ENCODE measurements around the gene SUGCT. TPM values are rescaled to one million over a fixed set of nuclear protein-coding genes. Genes with fewer than 3 reads are reported as not detected.

Gene SUGCT
- total RNA-seq, 1 donor = 9.9 TPM

DNA sequence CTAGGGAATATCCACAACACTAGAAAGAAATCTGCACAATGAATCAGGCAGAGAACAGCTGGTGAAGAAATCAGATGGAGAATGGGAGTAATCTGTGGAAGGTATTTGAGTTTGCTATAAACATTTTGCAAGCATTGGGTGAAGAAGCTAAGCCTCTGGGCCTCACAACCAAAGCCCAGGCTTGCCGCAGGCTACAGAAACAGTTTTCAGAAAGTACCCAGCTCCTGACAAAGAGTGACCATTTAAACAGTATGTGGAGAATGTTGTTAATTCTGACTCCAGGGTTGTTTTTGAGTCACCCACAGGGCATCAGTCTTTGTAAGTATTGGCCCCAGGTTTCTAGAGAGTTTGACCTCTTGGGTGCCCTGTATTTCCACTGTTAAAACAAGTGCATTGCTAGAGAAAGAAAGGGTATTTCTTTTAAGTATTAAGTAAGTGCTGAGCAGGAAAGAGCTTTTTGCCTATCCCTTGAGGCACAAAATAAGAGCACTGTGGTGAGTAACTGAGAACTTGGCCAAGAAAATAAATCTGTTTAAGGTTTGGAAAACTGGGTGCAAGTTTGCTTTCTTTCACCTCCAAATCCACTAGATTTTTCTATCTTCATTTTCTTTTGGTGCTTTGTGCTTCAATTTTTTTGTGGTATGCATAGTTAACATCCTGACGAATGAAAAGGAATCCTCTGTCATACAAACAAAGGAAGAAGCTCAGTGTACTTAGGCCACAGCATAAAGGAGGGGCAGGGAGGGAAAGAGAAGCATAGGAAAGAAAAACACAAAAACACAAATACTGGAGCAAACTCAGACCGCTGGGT, 691.8 kb downstream of the SUGCT start:
- H3K4me3 ChIP-seq (ENCODE audit: low read depth, low read length) = no peak overlapping the region
- DNase-seq (ENCODE audit: low read depth) = peak; percentile 73
- TF ChIP-seq, protein P1, sequence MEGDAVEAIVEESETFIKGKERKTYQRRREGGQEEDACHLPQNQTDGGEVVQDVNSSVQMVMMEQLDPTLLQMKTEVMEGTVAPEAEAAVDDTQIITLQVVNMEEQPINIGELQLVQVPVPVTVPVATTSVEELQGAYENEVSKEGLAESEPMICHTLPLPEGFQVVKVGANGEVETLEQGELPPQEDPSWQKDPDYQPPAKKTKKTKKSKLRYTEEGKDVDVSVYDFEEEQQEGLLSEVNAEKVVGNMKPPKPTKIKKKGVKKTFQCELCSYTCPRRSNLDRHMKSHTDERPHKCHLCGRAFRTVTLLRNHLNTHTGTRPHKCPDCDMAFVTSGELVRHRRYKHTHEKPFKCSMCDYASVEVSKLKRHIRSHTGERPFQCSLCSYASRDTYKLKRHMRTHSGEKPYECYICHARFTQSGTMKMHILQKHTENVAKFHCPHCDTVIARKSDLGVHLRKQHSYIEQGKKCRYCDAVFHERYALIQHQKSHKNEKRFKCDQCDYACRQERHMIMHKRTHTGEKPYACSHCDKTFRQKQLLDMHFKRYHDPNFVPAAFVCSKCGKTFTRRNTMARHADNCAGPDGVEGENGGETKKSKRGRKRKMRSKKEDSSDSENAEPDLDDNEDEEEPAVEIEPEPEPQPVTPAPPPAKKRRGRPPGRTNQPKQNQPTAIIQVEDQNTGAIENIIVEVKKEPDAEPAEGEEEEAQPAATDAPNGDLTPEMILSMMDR (IDR thresholded peaks at IDR 0.05; ENCODE audit: insufficient read depth, low read depth, low read length) = no peak

DNA sequence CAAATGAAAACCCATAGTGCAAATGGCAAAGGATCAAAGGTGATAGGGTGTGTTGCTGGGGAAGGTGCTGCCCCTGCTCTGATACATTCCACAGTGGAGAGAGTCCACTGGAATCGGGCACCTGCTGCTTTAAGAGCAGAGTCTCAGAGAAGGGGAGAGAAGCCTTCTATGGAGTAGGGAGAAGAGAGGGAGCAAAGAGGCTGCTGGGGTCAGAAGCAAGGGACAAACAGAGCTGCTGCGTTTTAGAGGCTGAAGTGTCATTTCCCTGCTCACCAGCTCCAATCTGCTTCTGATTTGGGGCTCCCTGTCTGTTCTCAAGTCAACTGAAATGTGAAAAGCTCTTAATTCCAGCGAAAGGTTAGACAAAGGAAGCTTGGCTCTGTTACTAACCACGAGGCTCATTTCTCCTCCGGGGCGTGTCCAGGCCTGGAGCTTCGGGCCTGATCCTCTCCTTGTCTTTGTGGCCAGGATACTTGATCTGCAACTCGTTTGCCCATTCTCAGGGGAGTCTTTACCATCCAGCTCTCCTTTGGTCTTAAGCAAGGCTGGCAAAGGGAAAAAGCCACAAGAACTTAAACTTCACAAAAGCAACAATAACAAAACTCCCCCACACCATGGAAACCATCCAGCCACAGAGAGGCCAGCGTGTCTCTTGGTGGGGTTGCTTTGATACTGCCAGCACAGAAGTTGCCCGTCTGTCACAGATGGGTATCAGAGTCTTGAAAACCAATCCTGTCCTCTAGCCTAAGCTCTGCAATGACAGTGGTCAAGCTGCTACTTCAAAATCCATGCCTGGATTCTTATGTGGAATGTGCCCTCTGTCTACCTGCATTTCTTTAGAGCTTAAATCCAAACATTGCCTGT, 692.6 kb downstream of the SUGCT start:
- no peak overlapping the region for H3K4me3 ChIP-seq (ENCODE audit: low read depth, low read length)
- DNase-seq (ENCODE audit: low read depth) = peak; percentile 18
- TF ChIP-seq, protein P1 (IDR thresholded peaks at IDR 0.05; ENCODE audit: insufficient read depth, low read depth, low read length) = no peak

DNA sequence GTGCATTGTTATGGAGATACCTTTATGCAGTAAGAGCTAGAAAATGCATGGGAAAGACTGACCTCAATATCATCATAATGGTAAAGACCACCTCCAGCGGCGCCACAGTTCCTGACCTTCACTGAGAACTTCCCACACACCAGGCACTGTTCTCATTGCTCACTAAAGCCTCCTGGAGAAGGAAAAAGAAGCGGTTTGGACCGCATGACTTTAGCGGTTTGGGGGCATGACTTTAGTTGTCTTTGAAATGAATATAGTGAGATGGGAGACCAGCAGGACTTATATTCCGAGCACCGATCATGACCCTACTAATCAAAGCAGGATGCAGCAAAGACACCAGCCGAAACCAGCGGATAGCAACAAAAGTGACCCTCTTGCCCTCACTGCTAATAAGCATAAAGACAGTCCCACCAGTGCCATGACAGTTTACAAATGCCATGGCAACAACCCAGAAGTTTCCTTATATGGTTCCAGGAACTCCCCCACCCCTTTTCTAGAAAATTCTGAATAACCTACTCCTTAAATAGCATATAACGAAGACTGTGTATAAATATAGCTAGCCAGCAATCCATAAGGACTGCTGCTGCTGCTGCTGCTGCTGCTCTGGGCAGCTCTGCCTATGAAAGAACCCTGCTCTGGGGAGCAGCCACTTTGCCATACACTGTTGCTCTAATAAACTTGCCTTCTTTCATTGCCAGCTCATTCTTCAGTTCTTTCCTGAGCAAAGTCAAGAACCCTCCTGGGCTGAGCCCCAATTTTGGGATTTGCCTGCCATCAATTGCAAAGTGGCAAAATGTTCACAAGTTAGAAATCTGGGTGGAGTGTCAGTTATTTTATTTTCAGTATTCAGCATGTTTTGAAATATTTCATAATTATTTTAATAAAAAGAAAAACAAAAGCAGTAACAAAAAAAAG, 694.1 kb downstream of the SUGCT start:
- TF ChIP-seq, protein P1 (IDR thresholded peaks at IDR 0.05; ENCODE audit: insufficient read depth, low read depth, low read length) = no peak
- no peak for DNase-seq (ENCODE audit: low read depth)

DNA sequence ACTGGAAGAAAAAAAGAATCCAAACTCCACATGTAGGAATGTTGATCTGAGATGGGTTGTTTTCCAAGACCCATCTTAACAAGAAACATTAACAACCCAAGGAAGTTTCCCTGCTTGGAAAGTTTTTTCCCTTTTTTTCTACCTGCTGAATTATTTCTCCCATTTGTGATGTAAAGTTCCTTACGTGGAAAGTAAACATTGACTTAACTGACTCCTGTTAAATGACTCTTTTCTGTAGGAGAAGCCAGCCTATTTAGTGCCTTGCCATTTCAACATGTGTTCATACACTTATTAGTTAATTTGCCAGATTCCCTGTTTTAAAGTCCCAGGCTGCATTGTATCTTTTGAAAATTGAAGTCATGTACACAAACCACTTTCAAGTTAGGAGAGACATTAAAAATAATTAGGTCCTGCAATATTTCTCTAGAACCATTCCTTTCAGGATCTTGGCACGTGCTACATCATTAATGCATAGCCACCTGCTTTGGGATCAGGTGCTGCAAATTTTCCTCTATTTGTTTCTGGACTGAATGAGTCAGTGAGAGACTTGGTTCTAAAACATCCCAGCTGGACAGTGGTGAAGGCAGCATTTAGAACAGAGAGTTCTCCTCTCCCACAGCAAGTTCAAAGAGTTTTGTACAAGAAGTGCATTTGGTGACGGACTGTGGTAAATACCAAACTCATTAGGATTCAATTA, 698.5 kb downstream of the SUGCT start:
- no peak overlapping the region for H3K4me3 ChIP-seq (ENCODE audit: low read depth, low read length)
- TF ChIP-seq, protein P1 (IDR thresholded peaks at IDR 0.05; ENCODE audit: insufficient read depth, low read depth, low read length) = no peak
- no peak for DNase-seq (ENCODE audit: low read depth)

More for the DNA sequence above, 694.1 kb downstream of the SUGCT start:
- H3K4me3 ChIP-seq (ENCODE audit: low read depth, low read length) = no peak overlapping the region

DNA sequence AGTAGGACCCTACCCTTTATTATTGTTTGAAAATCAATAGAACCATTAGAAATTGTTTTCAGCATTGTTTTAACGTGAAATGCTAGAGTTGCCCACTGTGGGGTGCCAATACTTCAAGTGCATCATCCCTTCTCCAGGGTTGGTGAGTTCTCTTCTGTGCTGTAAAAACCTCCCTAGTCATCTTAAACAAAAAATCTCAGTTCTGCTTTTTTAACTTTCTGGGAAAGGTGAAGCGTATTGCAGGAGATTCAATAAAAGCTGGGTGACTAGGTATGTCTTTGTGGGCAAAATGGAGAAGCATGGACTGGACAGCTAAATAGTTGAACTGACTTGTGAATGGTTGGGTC, 699.1 kb downstream of the SUGCT start:
- H3K4me3 ChIP-seq (ENCODE audit: low read depth, low read length) = no peak overlapping the region
- TF ChIP-seq, protein P1 (IDR thresholded peaks at IDR 0.05; ENCODE audit: insufficient read depth, low read depth, low read length) = peak; percentile 45
- peak; percentile 28 for DNase-seq (ENCODE audit: low read depth)

DNA sequence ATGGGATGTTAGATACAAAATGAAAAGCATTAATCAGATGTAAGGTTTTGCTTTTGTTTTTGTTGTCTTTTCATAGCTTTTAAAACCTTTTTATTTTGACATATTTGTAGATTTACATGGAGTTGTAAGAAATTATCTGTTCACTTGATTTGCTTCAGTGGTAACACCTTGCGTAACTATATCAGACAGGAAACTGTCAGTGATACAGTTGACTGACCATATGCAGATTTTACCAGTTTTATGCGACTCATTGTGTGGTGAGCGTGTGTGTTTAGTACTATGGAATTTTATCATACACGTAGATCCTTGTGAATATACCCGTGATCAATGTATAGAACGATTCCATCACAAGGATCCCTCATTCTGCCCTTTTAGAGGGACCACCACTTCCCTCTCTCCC, 701.4 kb downstream of the SUGCT start:
- H3K4me3 ChIP-seq (ENCODE audit: low read depth, low read length) = no peak overlapping the region
- no peak for DNase-seq (ENCODE audit: low read depth)
- TF ChIP-seq, protein P1 (IDR thresholded peaks at IDR 0.05; ENCODE audit: insufficient read depth, low read depth, low read length) = no peak
